HL-60 (cell line): ENCODE data around the gene XXYLT1.

Experiments
- CTCF ChIP-seq: IDR thresholded peaks from one replicate; pipeline ENCODE4 v1.5.1; 2011; ENCODE audit warnings: low read length, control low read depth, inconsistent platforms; ENCODE audit not compliant: insufficient read depth
- POLR2AphosphoS5 ChIP-seq: IDR thresholded peaks from 2 replicates; pipeline ENCODE4 v1.6.1; 2012; ENCODE audit warnings: low read depth

- TF ChIP-seq CTCF: no peak
- no peak for TF ChIP-seq POLR2AphosphoS5
Measured at GRCh38 chr3:195065142-195065863, 205.7 kb downstream of the XXYLT1 start.
